Nephron progenitor cell (in vitro differentiated cells): Measurements from ENCODE around the gene CCDC24.

ENCODE experiments used
- DNase-seq: peaks from one replicate; pipeline ENCODE4 v3.0.0; 2021
- H3K27ac Mint-ChIP-seq: 2 replicates; pipeline ENCODE4 v1.8.0; 2021; ENCODE audit warnings: mild to moderate bottlenecking, moderate library complexity, mixed read lengths
- H3K27me3 Mint-ChIP-seq: 2 replicates; pipeline ENCODE4 v1.8.0; 2021; ENCODE audit warnings: mild to moderate bottlenecking, low read depth, mixed read lengths; ENCODE audit not compliant: poor library complexity
- H3K36me3 Mint-ChIP-seq: 2 replicates; pipeline ENCODE4 v1.8.0; 2021; ENCODE audit warnings: low read depth, mixed read lengths
- H3K4me1 Mint-ChIP-seq: 2 replicates; pipeline ENCODE4 v1.8.0; 2021; ENCODE audit warnings: mixed read lengths
- H3K4me3 Mint-ChIP-seq: 2 replicates; pipeline ENCODE4 v1.8.0; 2021; ENCODE audit warnings: mild to moderate bottlenecking, moderate library complexity, mixed read lengths
- H3K9me3 Mint-ChIP-seq: 2 replicates; pipeline ENCODE4 v1.8.0; 2021; ENCODE audit warnings: mild to moderate bottlenecking, moderate library complexity, mixed read lengths
- TF ChIP-seq, protein P1 (sequence below): fragments of 200-600 bp; sonication (generic); IDR thresholded peaks from 2 replicates; pipeline ENCODE4 v1.5.0; 2021; ENCODE audit warnings: antibody characterized with exemption

Gene CCDC24

DNA sequence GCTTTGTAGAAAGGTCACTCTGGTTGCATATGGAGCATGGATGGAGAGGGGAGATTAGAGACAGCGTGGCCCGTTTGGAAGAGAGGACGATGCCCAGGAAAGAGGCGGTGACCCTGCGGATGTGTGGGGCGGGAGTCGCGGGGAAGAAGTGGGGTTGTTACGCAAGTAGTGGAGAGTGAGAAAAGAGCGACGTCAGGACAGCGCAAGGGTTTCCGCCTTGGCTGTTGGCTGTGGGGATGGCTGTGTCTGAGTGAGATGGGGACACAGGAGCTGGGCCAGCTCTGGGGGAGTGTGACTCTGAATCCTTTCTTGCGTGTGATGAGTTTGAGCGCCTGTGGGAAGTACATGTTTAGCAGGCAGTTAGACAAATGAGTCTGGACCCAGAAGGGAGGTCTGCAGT lies 8.6 kb upstream of the CCDC24 start:
- TF ChIP-seq, protein P1, sequence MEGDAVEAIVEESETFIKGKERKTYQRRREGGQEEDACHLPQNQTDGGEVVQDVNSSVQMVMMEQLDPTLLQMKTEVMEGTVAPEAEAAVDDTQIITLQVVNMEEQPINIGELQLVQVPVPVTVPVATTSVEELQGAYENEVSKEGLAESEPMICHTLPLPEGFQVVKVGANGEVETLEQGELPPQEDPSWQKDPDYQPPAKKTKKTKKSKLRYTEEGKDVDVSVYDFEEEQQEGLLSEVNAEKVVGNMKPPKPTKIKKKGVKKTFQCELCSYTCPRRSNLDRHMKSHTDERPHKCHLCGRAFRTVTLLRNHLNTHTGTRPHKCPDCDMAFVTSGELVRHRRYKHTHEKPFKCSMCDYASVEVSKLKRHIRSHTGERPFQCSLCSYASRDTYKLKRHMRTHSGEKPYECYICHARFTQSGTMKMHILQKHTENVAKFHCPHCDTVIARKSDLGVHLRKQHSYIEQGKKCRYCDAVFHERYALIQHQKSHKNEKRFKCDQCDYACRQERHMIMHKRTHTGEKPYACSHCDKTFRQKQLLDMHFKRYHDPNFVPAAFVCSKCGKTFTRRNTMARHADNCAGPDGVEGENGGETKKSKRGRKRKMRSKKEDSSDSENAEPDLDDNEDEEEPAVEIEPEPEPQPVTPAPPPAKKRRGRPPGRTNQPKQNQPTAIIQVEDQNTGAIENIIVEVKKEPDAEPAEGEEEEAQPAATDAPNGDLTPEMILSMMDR = no peak
- H3K4me1 Mint-ChIP-seq = peaks cover 80% of the 10 kb centered on the region
- DNase-seq = no peak
- H3K9me3 Mint-ChIP-seq = no peaks in the 10 kb centered on the region
- peak overlapping the region; percentile 54 for H3K4me3 Mint-ChIP-seq
- peak overlapping the region; percentile 98 for H3K27ac Mint-ChIP-seq
- H3K27me3 Mint-ChIP-seq = no peaks in the 10 kb centered on the region
- peaks cover 23% of the 10 kb centered on the region for H3K36me3 Mint-ChIP-seq

DNA sequence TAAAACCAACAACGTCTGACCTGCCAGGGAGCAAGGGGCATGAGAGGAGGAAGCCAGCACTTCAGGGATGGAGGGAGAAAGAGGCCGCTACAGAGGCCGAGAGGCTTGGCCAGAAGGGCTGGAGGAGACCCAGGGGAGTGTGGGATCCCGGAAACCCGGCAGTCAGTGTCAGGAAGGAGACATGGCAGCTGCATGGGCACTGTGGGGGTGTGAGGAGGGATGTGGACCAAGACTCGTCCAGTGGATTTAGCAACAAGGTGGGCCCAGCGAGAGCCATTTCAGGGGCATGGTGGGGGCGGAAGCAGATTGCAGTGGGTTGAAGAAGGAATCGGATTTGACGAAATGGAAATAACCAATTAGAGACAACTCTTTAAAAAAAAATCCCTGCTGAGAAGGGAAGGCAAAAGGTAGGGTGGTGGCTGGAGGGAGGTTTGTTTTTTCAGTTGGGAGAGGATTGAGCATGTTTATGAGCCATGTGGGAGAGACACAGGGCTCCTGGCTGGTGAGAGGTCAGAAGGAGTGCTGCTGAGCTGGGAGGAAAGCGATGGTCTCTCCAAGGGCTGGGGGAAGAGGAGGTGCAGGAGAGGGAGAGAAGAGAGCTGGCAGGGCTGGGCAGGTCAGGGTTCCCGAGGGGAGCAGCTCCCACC lies 8.0 kb upstream of the CCDC24 start:
- TF ChIP-seq, protein P1 = no peak
- Mint-ChIP-seq H3K4me3 (peak overlapping the region; percentile 54), H3K9me3 (no peaks in the 10 kb centered on the region), H3K4me1 (peaks cover 74% of the 10 kb centered on the region), H3K27ac (peak overlapping the region; percentile 98), H3K36me3 (peaks cover 19% of the 10 kb centered on the region), H3K27me3 (no peaks in the 10 kb centered on the region)
- no peak for DNase-seq

DNA sequence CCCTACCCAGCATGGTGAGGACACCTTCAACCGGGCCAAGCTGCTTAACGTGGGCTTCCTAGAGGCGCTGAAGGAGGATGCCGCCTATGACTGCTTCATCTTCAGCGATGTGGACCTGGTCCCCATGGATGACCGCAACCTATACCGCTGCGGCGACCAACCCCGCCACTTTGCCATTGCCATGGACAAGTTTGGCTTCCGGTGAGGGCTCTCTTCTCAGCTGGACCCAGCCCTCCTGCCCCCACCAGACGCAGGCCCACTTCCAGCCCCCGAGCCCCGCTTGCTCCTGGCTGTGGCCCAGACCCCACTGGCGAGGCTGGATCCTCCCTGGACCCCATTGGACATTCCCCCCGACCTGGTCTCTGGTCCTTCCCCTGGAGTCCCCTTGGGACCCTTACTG lies 6.5 kb upstream of the CCDC24 start:
- no peaks in the 10 kb centered on the region for H3K9me3 Mint-ChIP-seq
- H3K27ac Mint-ChIP-seq = no peak overlapping the region
- TF ChIP-seq, protein P1 = no peak
- peaks cover 4% of the 10 kb centered on the region for H3K27me3 Mint-ChIP-seq
- DNase-seq = no peak
- peaks cover 19% of the 10 kb centered on the region for H3K36me3 Mint-ChIP-seq
- H3K4me3 Mint-ChIP-seq = no peak overlapping the region
- peaks cover 67% of the 10 kb centered on the region for H3K4me1 Mint-ChIP-seq

DNA sequence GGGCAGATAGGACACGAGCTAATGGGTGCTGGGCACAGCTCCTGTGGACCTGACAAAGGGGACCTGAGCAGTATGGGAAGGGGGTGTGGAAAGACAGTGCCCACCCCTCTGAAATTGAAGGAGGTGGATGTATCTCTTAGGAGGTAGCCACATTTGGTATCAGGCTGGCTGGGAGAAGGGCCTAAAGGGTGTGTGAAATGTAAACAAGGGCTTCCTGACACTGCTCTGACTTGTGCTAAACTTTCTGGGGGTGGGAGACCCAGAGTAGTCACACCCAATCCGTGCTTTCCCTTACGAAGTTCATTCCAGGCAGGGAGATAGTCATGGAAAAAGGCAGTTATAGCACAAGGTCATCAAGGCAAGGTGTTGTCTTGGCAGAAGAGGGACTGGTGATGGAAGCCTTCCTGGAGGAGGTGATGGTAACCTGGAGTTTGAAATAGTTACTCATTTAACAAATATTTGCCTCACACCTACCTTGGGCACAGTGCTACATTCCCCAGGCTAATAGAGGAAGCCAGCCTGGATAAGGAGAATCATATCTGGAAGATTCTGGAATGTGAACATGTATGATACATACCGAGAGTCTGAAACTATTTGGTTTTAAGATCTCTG lies 5.3 kb upstream of the CCDC24 start:
- H3K9me3 Mint-ChIP-seq = no peaks in the 10 kb centered on the region
- TF ChIP-seq, protein P1 = no peak
- no peak for DNase-seq
- H3K4me3 Mint-ChIP-seq = no peak overlapping the region
- peaks cover 55% of the 10 kb centered on the region for H3K4me1 Mint-ChIP-seq
- H3K27me3 Mint-ChIP-seq = peaks cover 4% of the 10 kb centered on the region
- H3K36me3 Mint-ChIP-seq = peaks cover 14% of the 10 kb centered on the region
- H3K27ac Mint-ChIP-seq = peak overlapping the region; percentile 55

DNA sequence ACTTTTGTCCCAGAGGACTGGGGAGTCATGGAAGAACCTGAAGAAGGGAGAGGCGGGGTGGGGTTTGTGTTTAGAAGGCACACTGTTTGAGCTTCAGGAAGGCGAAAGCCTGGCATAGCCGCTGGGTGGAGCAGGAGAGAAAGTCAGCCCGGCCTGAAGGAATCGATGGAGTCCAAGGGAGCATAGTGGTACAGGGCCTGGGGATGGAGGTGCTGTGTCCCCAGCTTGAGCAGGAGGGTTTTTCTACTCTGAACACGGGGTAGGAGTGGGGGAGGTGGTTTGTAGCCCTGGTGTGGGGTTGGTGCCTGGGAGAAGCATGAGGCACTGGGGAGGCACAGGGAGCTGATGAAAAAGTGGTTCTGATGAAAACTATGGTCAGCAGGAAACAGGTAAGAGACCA lies 4.7 kb upstream of the CCDC24 start:
- Mint-ChIP-seq H3K27ac (no peak overlapping the region), H3K4me1 (peaks cover 53% of the 10 kb centered on the region), H3K4me3 (no peak overlapping the region), H3K36me3 (peaks cover 14% of the 10 kb centered on the region), H3K9me3 (no peaks in the 10 kb centered on the region), H3K27me3 (peaks cover 4% of the 10 kb centered on the region)
- DNase-seq = no peak
- TF ChIP-seq, protein P1 = no peak
